HepG2 (cell line): ENCODE results near the gene MAN2A1. TPM values are rescaled to one million over a fixed set of nuclear protein-coding genes. Genes with fewer than 3 reads are reported as not detected.

Experiments
- CENPBD1 ChIP-seq: sonication (generic); formaldehyde crosslinking; IDR thresholded peaks from 2 replicates; pipeline ENCODE4 v1.8.0; 2022; ENCODE audit warnings: missing genetic modification reagents, low read depth, mild to moderate bottlenecking, borderline replicate concordance
- FOXA3 ChIP-seq: IDR thresholded peaks from 2 replicates; pipeline ENCODE4 v1.6.1; 2016; ENCODE audit warnings: missing genetic modification reagents, missing compliant biosample characterization
- GATA4 ChIP-seq: sonication (generic); IDR thresholded peaks from 2 replicates; pipeline ENCODE4 v1.6.1; 2016; ENCODE audit warnings: antibody characterized with exemption, low read depth, borderline replicate concordance
- REST ChIP-seq, 2 experiments: IDR thresholded peaks; 2 replicates each; pipeline ENCODE4 v1.6.1; 2011 to 2012; ENCODE audit warnings: low read length in 2 of 2, borderline replicate concordance in 1 of 2, low read depth in 1 of 2, mild to moderate bottlenecking in 1 of 2, moderate library complexity in 1 of 2
- TEAD2 ChIP-seq: sonication (generic); formaldehyde crosslinking; IDR thresholded peaks from 2 replicates; pipeline ENCODE4 v1.9.0; 2021; ENCODE audit warnings: missing genetic modification reagents
- THAP9 ChIP-seq: sonication (generic); formaldehyde crosslinking; IDR thresholded peaks from 2 replicates; pipeline ENCODE4; 2020; ENCODE audit warnings: missing genetic modification reagents, mild to moderate bottlenecking, borderline replicate concordance
- THYN1 ChIP-seq: sonication (generic); formaldehyde crosslinking; IDR thresholded peaks from 2 replicates; pipeline ENCODE4 v1.8.1; 2023; ENCODE audit warnings: low read depth, mild to moderate bottlenecking, moderate library complexity, missing genetic modification reagents, borderline replicate concordance
- ZFP90 ChIP-seq: sonication (generic); formaldehyde crosslinking; IDR thresholded peaks from 2 replicates; pipeline ENCODE4 v1.8.0; 2022; ENCODE audit warnings: missing genetic modification reagents, mild to moderate bottlenecking, inconsistent platforms, borderline replicate concordance
- ZNF235 ChIP-seq: sonication (generic); formaldehyde crosslinking; IDR thresholded peaks from 2 replicates; pipeline ENCODE4 v1.8.1; 2023; ENCODE audit warnings: mild to moderate bottlenecking, missing genetic modification reagents, borderline replicate concordance
- ZNF275 ChIP-seq: sonication (generic); formaldehyde crosslinking; IDR thresholded peaks from 2 replicates; pipeline ENCODE4 v1.8.0; 2022; ENCODE audit warnings: missing genetic modification reagents, mild to moderate bottlenecking, inconsistent platforms, borderline replicate concordance
- ZNF280B ChIP-seq: sonication (generic); formaldehyde crosslinking; IDR thresholded peaks from 2 replicates; pipeline ENCODE4 v1.5.0; 2020; ENCODE audit warnings: missing genetic modification reagents, mild to moderate bottlenecking, borderline replicate concordance
- ZNF574 ChIP-seq: sonication (generic); formaldehyde crosslinking; IDR thresholded peaks from 2 replicates; pipeline ENCODE4 v1.4.0; 2020; ENCODE audit warnings: missing genetic modification reagents
- polyA plus RNA-seq, 8 experiments: library from polyadenylated mRNA; depleted of rRNA in 3 of 8; stranded (reverse) in 7 of 8; unstranded in 1 of 8; fragments of >200 nt; fragmentation: Illumina TruSeq in 4 of 8; extraction: Trizol in 4 of 8; gene quantifications; 2 replicates each; pipeline versions ENCODE4 v1.2.1 to v1.2.3, GENCODE V29; 2011 to 2016; ENCODE audit warnings: low read depth in 4 of 8, missing spikeins in 1 of 8, mixed read lengths in 1 of 8; ENCODE audit not compliant: insufficient read depth in 1 of 8
- total RNA-seq, 5 experiments: library from RNA; depleted of rRNA; stranded (reverse); fragments of >200 nt; fragmentation: Illumina TruSeq; extraction: Trizol; gene quantifications; 2 replicates each; pipeline ENCODE4 v1.2.3, GENCODE V29; 2016; ENCODE audit warnings: low read depth in 1 of 5

Gene MAN2A1
- total and polyA plus RNA-seq, 2 of the 13 experiments (the other 11 are each of a cell fraction or from before 2014, with no cell fraction given): 56.2 to 80.5 TPM

- 0 out of 2 replicates have a peak, but pooled peaks have one; percentile 27 for TF ChIP-seq CENPBD1
- TF ChIP-seq ZNF280B (CRISPR knock-in tag): no peak
- peak; percentile 59; the same call in 1 of the 2 replicates for TF ChIP-seq ZFP90
- TF ChIP-seq TEAD2 (CRISPR knock-in tag): 0 out of 2 replicates have a peak, but pooled peaks have one; percentile 41
- no peak for TF ChIP-seq THYN1 (CRISPR knock-in tag)
- peak; percentile 56 for TF ChIP-seq FOXA3
- TF ChIP-seq ZNF574 (CRISPR knock-in tag): peak; percentile 48
- peak; percentile 77; the same call in 1 of the 2 replicates for TF ChIP-seq GATA4
- TF ChIP-seq ZNF275: no peak
- 0 out of 2 replicates have a peak, but pooled peaks have one; percentile 17 for TF ChIP-seq ZNF235 (CRISPR knock-in tag)
- TF ChIP-seq REST (IDR thresholded peaks at IDR 0.05; ENCODE audit: borderline replicate concordance in 1 of 2, low read depth in 1 of 2, low read length in 2 of 2): no peak
- peak; percentile 48; the same call in 1 of the 2 replicates for TF ChIP-seq THAP9 (CRISPR knock-in tag)
Observed at GRCh38 chr5:109688970-109689739, 572 bp upstream of the MAN2A1 start (continued).
